NCI-H2227 treated with DMSO at 0.1 percent for 48 hours (cell line): ENCODE data around the gene TMLHE.
"Not testable (repeated sequence)": the region's sequence is repeated elsewhere in the genome, so short reads cannot be mapped to it uniquely, and the experiment has no call there.

Source experiments
- DNase-seq: peaks from one replicate; lab custom pipeline; 2025; lab: John Stamatoyannopoulos, UW

The TMLHE gene

DNA sequence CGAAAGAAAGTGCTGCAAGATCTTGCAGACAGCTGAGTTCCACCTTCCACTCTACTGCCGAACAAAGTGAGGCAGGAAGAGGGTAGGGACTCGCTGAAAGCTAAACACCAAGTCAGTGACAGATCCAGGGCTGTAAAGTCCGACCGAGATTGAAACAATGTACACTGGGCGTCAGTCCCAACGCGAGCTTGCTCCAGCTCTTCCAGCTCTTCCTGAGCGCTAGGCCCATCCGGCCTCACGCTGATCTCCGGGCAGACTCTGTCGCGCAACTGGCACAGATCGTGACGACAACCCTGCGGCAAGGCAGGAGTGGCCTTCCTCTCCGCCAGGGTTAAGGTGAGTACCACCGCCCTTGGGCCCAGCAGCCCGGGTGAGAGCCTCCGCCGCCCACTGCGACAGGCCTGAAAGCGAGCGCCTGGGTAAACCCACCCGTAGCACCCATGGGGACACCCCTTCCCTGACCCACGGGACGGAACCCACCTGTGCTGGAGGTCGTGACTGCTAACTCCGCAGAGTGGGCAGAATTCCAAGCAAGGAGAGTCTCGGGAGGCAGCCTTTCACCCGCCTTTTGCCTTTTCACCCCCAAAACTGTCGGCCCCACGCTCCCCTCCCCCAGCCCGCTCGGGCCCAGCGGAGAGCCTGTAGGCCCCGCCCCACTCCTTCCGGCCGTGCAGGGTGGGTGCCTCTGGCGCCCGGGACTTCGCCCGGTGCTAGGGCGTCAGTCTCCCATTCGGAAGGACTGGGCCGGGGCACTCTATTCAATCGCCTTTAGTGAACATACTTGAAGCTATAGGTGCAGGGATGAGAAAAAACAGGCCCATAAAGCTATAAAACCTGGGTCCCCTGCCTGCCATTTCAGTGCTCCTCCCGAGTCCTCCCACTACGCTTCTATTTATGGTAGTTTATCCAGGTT, at the start of gene TMLHE, which contains the start of gene SPRY3:
Gene TMLHE, minus strand, starts transcription at position 641 of the 913 bp plus-strand sequence. CDS start 67,676 bp downstream, outside the sequence.
Gene SPRY3, plus strand, starts transcription at position 275 of the 913 bp plus-strand sequence.
- peak; percentile 28 for DNase-seq

DNA sequence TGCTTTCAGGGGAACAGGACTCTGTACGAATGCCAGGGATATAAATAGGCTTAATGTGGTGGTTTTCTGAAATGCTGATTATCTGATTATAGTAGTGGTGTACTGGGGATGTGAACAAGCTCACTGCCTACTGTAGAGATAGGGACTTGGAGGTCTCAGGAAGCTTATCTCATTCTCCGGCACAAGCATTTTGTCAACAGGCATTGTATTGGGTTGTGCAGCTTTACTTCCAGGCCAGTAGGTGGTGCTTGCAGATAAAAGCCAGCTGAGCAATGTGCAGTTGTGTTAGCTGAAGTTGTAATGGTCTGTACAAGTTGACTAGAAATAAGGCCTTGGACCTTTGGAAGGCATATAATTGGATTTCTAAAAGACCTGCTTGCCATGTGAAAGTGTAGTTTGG, 49.5 kb upstream of the TMLHE start:
- DNase-seq, result no peak

DNA sequence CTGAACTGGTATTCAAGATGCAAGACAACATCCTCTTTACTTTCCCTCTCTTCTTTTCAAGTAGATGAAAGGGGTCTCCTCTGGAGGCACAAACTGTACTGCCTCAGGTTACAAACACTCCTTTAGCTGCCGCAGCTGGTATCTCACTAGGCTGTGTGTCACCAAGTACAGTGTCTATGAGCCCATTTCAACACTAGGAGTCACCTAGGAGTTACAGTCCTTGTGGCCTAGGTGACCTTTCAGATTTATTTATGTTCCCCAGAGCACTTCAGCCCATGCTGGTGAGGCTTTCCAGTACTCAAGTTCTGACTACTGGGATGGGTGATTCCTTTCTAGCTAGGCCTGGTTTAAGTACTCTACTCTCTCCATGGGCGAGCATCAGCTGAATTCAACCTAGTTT, 32.4 kb upstream of the TMLHE start:
- no peak for DNase-seq

- DNase-seq, result no peak
Observed at GRCh38 chrX:155643240-155643639, 30.5 kb upstream of the TMLHE start.

GRCh38 chrX:155641371-155641770, 28.6 kb upstream of the TMLHE start:
- DNase-seq, result not testable (repeated sequence)

DNA sequence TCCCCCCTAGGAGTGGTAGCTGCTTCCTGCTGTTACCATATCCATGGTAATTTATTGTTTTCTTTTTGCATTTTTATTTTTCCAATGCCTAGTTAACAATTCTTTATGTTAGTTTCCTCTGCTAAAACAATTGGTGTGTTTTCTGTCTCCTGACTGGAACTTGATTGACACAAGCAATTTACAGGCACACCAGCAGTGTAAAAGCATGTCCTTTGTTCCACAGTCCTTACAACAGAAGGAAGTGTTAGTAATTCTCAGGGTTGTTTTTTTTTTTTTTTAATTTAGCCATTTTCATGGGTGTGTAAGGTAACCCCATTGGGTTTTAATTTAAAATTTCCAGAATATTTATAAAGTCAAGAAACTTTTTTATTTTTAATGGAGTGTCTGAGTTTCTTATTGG, 25.0 kb upstream of the TMLHE start:
- no peak for DNase-seq

GRCh38 chrX:155635019-155635418, 22.3 kb upstream of the TMLHE start:
- not testable (repeated sequence) for DNase-seq

GRCh38 chrX:155632431-155633100, 19.8 kb upstream of the TMLHE start:
- no peak for DNase-seq

DNA sequence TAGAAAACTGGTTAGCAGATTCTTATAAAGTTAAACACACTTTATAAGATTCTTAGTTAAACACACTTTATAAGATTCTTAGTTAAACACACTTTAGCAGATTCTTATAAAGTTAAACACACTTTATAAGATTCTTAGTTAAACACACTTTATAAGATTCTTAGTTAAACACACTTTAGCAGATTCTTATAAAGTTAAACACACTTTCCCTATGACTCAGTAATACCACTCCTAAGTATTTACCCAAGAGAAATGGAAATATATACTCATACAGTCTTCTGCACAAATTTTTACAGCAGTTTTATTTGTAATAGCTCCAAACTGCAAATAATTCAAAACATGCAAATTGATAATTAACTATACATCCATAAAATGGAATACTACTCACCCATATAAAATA, 7.4 kb upstream of the TMLHE start:
- DNase-seq, result not testable (repeated sequence)

- DNase-seq, result no peak
Observed at GRCh38 chrX:155615938-155616337, 3.2 kb upstream of the TMLHE start.

DNA sequence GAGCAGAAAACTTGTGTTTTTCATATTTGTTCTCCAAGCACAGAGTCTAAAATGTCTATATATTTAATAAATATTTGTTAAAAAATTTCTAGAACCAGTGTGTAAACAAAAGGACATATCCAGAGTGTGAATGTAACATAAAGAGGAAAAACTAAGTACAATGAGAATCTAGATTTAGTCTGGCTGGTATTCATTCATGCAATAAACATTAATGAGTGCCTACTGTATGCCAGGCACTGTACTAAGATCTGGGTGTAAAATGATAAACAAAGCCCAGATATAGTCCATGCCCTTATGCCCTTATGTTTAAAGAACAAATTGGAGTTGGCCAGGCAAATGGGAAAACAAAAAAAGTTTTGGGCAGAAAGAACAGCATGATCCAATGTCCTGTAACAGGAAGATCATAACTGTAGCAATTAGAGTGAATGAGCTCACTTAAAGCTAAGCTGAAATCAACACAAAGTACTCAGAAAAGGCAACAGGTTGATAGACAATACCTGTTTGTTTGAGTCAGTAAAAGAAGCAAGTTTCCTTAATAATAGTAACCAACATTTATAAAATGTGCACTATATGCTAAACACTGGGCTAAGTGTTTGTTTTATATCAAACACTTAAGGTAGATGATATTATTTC, 1.3 kb upstream of the TMLHE start:
- DNase-seq, result no peak

DNA sequence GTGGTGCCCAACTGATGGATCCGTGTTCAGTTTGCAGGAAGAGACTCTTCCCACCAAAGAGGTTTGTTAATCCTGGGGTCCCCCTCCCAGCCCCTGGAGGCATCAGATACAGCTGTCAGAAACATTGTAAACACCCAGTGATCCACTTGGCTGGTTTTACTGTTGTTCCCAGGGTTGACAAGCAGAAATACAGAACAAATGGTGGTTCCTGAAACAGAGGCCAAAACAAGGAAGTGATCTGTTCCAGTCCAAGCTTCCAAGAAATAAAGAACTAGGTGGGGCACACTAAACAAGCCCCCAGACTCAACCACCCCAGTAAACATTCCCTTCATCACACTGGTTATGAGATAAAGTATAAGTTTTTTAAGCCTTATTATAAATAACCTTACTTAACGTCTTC, 1.4 kb downstream of the TMLHE start:
- DNase-seq, result no peak

GRCh38 chrX:155592981-155593380, 19.8 kb downstream of the TMLHE start:
- no peak for DNase-seq

DNA sequence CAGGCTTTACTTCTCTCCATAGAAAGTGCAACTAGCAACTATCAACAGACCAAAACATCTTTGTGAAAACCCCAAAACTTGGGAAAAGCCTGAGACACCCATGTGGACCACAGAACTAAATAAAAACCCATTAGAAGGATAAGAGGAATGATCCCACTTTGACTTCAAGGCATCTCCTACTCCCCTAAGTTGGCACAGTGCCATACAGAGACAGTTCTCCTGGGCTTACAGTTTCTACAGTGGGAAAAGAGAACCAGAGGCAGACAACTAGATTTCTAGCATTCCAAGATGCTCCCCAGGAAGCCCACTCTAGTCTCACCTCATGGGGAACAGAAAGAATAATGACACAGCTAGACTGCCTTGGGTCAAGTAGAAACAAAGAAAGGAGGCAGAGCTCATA, 20.4 kb downstream of the TMLHE start:
- no peak for DNase-seq

GRCh38 chrX:155577682-155578081, 35.1 kb downstream of the TMLHE start:
- DNase-seq, result no peak

GRCh38 chrX:155563099-155563498, 49.7 kb downstream of the TMLHE start:
- no peak for DNase-seq

GRCh38 chrX:155544881-155545280, 67.9 kb downstream of the TMLHE start:
- no peak for DNase-seq

DNA sequence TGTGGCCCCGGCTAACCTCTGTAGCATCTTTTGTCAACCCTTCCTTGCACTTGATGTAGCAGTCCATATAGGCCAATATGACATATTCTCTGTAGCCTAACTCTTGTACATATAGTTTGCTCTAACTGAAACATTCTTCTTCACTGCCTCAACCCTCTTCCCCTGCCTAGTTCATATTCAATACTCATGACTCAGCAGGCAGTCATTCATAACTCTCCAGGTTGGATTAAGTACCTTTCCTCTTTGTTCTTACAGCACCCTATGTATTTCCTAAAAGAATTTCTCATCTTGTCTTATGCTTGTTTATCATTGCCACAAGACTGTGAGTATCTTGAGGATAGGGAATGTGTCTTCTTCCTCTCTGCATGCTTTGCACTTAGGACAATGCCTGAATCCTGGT, 76.9 kb downstream of the TMLHE start:
- no peak for DNase-seq

- DNase-seq, result no peak
Observed at GRCh38 chrX:155534800-155535199, 78.0 kb downstream of the TMLHE start.

- DNase-seq, result not testable (repeated sequence)
Observed at GRCh38 chrX:155527023-155527422, 85.7 kb downstream of the TMLHE start.

- no peak for DNase-seq
Observed at GRCh38 chrX:155514225-155514624, 98.5 kb downstream of the TMLHE start.

DNA sequence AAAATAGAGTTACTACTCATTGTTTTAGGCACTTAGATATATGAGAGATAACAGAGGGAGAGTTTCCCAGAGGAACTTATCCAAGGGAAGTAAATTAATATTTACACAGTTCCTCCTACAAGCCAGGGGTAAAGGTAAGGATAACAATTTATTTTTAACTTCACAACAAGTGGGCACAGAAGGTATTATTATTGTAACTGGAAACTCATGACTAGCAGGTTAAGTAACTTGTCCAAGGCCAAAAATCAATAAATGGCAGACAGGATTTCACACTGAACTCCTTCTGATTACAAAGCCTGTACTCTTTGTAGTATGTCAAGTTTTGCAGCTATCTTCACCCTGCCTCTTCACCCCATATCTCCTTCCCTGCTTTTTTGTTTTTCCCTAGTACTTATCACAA, 107.5 kb downstream of the TMLHE start:
- DNase-seq, result no peak

GRCh38 chrX:155495134-155495533, 117.6 kb downstream of the TMLHE start:
- DNase-seq, result not testable (repeated sequence)
